K562 (cell line): Measurements from ENCODE around the gene ATF4. TPM values are rescaled to one million over a fixed set of nuclear protein-coding genes. Genes with fewer than 3 reads are reported as not detected.

Experiments used
- BRF1 ChIP-seq: IDR thresholded peaks from 3 replicates; pipeline ENCODE4 v1.6.1; 2011; ENCODE audit warnings: borderline replicate concordance, mild to moderate bottlenecking; ENCODE audit not compliant: insufficient read length; ENCODE audit errors: extremely low read depth
- ESRRA ChIP-seq: fragments of 450-650 bp; IDR thresholded peaks from 2 replicates; pipeline ENCODE4 v1.6.1; 2014; ENCODE audit warnings: low read depth, mild to moderate bottlenecking, moderate library complexity, borderline replicate concordance
- ETV1 ChIP-seq: fragments of 450-650 bp; conservative IDR thresholded peaks from 2 replicates; pipeline ENCODE4 v1.6.1; 2016; ENCODE audit warnings: missing genetic modification characterization, control low read depth, low read depth, missing compliant biosample characterization
- FOS ChIP-seq: IDR thresholded peaks from 3 replicates; pipeline ENCODE4 v1.6.1; 2011; ENCODE audit not compliant: insufficient read length; ENCODE audit errors: extremely low read depth
- FOXP1 ChIP-seq: sonication (generic); formaldehyde crosslinking; IDR thresholded peaks from 2 replicates; pipeline ENCODE4 v1.8.0; 2022; ENCODE audit warnings: mild to moderate bottlenecking, missing genetic modification reagents
- HDAC1 ChIP-seq, 2 experiments: fragments of 450-650 bp; IDR thresholded peaks; 2 replicates each; pipeline ENCODE4 v1.6.1; 2016 to 2017; ENCODE audit warnings: inconsistent platforms in 1 of 2, mild to moderate bottlenecking in 1 of 2, moderate library complexity in 1 of 2
- JUN ChIP-seq, 2 experiments: sonication (generic) in 1 of 2; formaldehyde crosslinking in 1 of 2; IDR thresholded peaks; 2 replicates each; pipeline versions ENCODE4 v1.6.1 to v1.8.0; 2012 to 2022; ENCODE audit warnings: borderline replicate concordance in 2 of 2, mild to moderate bottlenecking in 2 of 2, improper control_type of control experiment in 1 of 2, low read depth in 1 of 2, low read length in 1 of 2, missing genetic modification reagents in 1 of 2
- KDM1A ChIP-seq, 2 experiments: fragments of 450-650 bp; IDR thresholded peaks; 2 replicates each; pipeline ENCODE4 v1.6.1; 2016; ENCODE audit warnings: mild to moderate bottlenecking in 2 of 2
- KDM4B ChIP-seq, 2 experiments: fragments of 450-650 bp in 1 of 2; sonication (generic) in 1 of 2; IDR thresholded peaks; 2 replicates each; pipeline ENCODE4 v1.6.1; 2016 to 2017; ENCODE audit warnings: borderline replicate concordance in 2 of 2, antibody characterized with exemption in 1 of 2, low read depth in 1 of 2, mild to moderate bottlenecking in 1 of 2
- KDM5B ChIP-seq: fragments of 200-600 bp; sonication (generic); IDR thresholded peaks from 2 replicates; pipeline ENCODE4 v1.6.1; 2012; ENCODE audit warnings: low read depth, mild to moderate bottlenecking, moderate library complexity, low read length, control low read depth, inconsistent platforms; ENCODE audit not compliant: insufficient replicate concordance
- MAFF ChIP-seq: IDR thresholded peaks from 2 replicates; pipeline ENCODE4 v1.6.1; 2012; ENCODE audit warnings: low read length, improper control_type of control experiment
- MAFK ChIP-seq: IDR thresholded peaks from 2 replicates; pipeline ENCODE4 v1.6.1; 2011; ENCODE audit warnings: low read length, improper control_type of control experiment
- MBD2 ChIP-seq: sonication (generic); IDR thresholded peaks from 2 replicates; pipeline ENCODE4 v1.6.1; 2016; ENCODE audit warnings: low read depth, borderline replicate concordance
- MCM7 ChIP-seq, 2 experiments: fragments of 450-650 bp; IDR thresholded peaks; 2 replicates each; pipeline ENCODE4 v1.6.1; 2016 to 2018
- MEIS2 ChIP-seq: fragments of 450-650 bp; IDR thresholded peaks from 2 replicates; pipeline ENCODE4 v1.6.1; 2014; ENCODE audit warnings: mild to moderate bottlenecking; ENCODE audit not compliant: partially characterized antibody
- NUFIP1 ChIP-seq: fragments of 450-650 bp; IDR thresholded peaks from 2 replicates; pipeline ENCODE4 v1.6.1; 2018; ENCODE audit not compliant: partially characterized antibody
- POLR2A ChIP-seq: fragments of 450-650 bp; conservative IDR thresholded peaks from 2 replicates; pipeline ENCODE4 v1.6.1; 2016
- SAP30 ChIP-seq: fragments of 200-600 bp; sonication (generic); IDR thresholded peaks from 2 replicates; pipeline ENCODE4 v1.6.1; 2012; ENCODE audit warnings: borderline replicate concordance, low read depth, mild to moderate bottlenecking, moderate library complexity, low read length, control low read depth, inconsistent platforms; ENCODE audit not compliant: insufficient read depth, poor library complexity, severe bottlenecking
- SMAD1 ChIP-seq: fragments of 150-350 bp; IDR thresholded peaks from 2 replicates; pipeline ENCODE4 v1.6.1; 2014; ENCODE audit warnings: low read length, low read depth; ENCODE audit not compliant: partially characterized antibody
- XRCC5 ChIP-seq: fragments of 200-400 bp; formaldehyde crosslinking; IDR thresholded peaks from 2 replicates; pipeline ENCODE4 v1.6.1; 2017; ENCODE audit warnings: low read depth, mild to moderate bottlenecking, low read length
- ZFX ChIP-seq: sonication (generic); formaldehyde crosslinking; IDR thresholded peaks from 2 replicates; pipeline ENCODE4 v1.8.0; 2022; ENCODE audit warnings: mild to moderate bottlenecking, missing genetic modification reagents, moderate library complexity
- ZSCAN29 ChIP-seq: fragments of 450-650 bp; IDR thresholded peaks from 2 replicates; pipeline ENCODE4 v1.6.1; 2017
- polyA plus RNA-seq, 8 experiments: library from polyadenylated mRNA; depleted of rRNA in 4 of 8; stranded (reverse) in 5 of 8; unstranded in 3 of 8; fragments of >200 nt; fragmentation: Nextera tagmentation in 2 of 8; fragmentation: Illumina TruSeq in 1 of 8; extraction: Ambion mirVana in 2 of 8; extraction: Trizol in 1 of 8; gene quantifications; 2 replicates each; pipeline versions ENCODE4 v1.2.1 to v1.2.3, GENCODE V29; 2011 to 2014; ENCODE audit warnings: inconsistent platforms in 1 of 8, missing spikeins in 1 of 8
- total RNA-seq, 7 experiments: library from RNA; depleted of rRNA in 6 of 7; stranded (reverse); fragments of >200 nt in 6 of 7; fragmentation: Illumina TruSeq in 2 of 7; extraction: Trizol in 2 of 7; gene quantifications; 2 replicates each; pipeline versions ENCODE4 v1.2.1 to v1.2.3, GENCODE V29; 2011 to 2021; ENCODE audit warnings: low replicate concordance in 1 of 7
- TF ChIP-seq, protein P1 (sequence below): fragments of 450-650 bp; IDR thresholded peaks from 2 replicates; pipeline ENCODE4 v1.6.1; 2016; ENCODE audit warnings: missing biosample characterization, missing genetic modification characterization
- TF ChIP-seq, protein P2 (sequence below), 3 experiments: IDR thresholded peaks in 2 of 3; conservative IDR thresholded peaks in 1 of 3; 2 replicates each; pipeline ENCODE4 v1.5.1; 2011 to 2012; ENCODE audit warnings: low read length in 3 of 3, mild to moderate bottlenecking in 3 of 3, control low read depth in 2 of 3, improper control_type of control experiment in 1 of 3, inconsistent platforms in 1 of 3, low read depth in 1 of 3, mixed read lengths in 1 of 3, moderate library complexity in 1 of 3; ENCODE audit not compliant: insufficient read depth in 2 of 3
- TF ChIP-seq, protein P3 (sequence below): fragments of 450-650 bp; formaldehyde crosslinking; IDR thresholded peaks from 2 replicates; pipeline ENCODE4 v1.4.0; 2022; ENCODE audit warnings: mild to moderate bottlenecking, moderate library complexity

Gene ATF4
- total and polyA plus RNA-seq, 9 of the 15 experiments (the other 6 are each of a cell fraction or from before 2014, with no cell fraction given) = 93.1 to 723 (median 355) TPM

DNA sequence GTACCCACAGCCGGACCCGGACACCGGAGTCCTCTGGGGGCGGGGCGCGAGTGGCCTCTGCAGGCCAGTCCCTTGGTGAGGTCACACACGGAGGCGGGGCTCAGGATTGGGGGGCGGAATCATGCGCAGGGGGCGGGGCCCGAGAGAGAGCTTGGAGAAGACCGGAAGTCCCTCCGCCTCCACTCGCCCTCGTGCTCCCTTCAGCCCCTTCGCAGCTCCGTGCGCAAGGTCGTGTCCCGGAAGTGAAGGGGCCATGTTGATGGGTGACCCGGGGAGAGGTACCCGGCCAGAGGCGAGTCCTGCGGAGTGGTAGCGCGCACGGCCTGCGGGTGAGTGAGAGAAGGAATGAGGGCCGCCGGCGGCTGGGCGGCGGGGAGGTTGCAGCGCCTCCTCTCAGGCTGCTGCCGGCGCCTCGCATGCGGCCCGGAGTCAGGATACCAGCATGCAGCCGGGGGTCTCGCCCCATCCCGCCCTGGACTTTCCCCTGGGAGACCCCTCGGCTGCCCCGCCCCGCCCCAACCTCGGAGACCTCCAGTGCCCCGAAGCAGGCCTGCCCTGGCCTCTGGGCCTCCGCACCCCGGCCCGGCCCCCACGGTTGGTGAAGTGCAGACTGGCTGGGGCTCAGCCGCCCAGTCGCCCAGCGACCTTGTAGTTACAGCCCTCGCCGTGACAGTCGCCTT lies 18.1 kb upstream of the ATF4 start, which contains the start of gene MIEF1 (continued):
- TF ChIP-seq, protein P1, sequence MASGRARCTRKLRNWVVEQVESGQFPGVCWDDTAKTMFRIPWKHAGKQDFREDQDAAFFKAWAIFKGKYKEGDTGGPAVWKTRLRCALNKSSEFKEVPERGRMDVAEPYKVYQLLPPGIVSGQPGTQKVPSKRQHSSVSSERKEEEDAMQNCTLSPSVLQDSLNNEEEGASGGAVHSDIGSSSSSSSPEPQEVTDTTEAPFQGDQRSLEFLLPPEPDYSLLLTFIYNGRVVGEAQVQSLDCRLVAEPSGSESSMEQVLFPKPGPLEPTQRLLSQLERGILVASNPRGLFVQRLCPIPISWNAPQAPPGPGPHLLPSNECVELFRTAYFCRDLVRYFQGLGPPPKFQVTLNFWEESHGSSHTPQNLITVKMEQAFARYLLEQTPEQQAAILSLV (tag) = no peak
- peak; percentile 98 for TF ChIP-seq ESRRA
- peak; percentile 47; the same call in 1 of the 2 replicates for TF ChIP-seq MBD2
- TF ChIP-seq SMAD1 = peak; percentile 9
- peak; percentile 54 for TF ChIP-seq SAP30
- no peak for TF ChIP-seq KDM1A (IDR thresholded peaks at IDR 0.05)
- TF ChIP-seq FOS = no peak
- TF ChIP-seq, protein P2, sequence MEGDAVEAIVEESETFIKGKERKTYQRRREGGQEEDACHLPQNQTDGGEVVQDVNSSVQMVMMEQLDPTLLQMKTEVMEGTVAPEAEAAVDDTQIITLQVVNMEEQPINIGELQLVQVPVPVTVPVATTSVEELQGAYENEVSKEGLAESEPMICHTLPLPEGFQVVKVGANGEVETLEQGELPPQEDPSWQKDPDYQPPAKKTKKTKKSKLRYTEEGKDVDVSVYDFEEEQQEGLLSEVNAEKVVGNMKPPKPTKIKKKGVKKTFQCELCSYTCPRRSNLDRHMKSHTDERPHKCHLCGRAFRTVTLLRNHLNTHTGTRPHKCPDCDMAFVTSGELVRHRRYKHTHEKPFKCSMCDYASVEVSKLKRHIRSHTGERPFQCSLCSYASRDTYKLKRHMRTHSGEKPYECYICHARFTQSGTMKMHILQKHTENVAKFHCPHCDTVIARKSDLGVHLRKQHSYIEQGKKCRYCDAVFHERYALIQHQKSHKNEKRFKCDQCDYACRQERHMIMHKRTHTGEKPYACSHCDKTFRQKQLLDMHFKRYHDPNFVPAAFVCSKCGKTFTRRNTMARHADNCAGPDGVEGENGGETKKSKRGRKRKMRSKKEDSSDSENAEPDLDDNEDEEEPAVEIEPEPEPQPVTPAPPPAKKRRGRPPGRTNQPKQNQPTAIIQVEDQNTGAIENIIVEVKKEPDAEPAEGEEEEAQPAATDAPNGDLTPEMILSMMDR (IDR thresholded peaks at IDR 0.05 in 2 of 3, conservative IDR thresholded peaks at IDR 0.05 in 1 of 3; ENCODE audit: insufficient read depth in 2 of 3, low read depth in 1 of 3, low read length in 3 of 3) = no peak
- TF ChIP-seq JUN (IDR thresholded peaks at IDR 0.05; ENCODE audit: borderline replicate concordance, low read depth, low read length) = peak; percentile 48; the same call in 1 of the 2 replicates
- TF ChIP-seq JUN (CRISPR knock-in tag; IDR thresholded peaks at IDR 0.05; ENCODE audit: borderline replicate concordance) = no peak
- peak; percentile 73 for TF ChIP-seq POLR2A
- TF ChIP-seq KDM4B (IDR thresholded peaks at IDR 0.05; ENCODE audit: borderline replicate concordance in 2 of 2, low read depth in 1 of 2) = peak in 1 of 2 experiments; percentile 70; a peak in 1 of 4 replicates
- TF ChIP-seq KDM5B = no peak
- TF ChIP-seq MCM7 (IDR thresholded peaks at IDR 0.05) = no peak
- TF ChIP-seq NUFIP1 = no peak
- peak; percentile 59 for TF ChIP-seq ETV1 (tag)
- TF ChIP-seq ZFX (CRISPR knock-in tag) = peak; percentile 55; the same call in 1 of the 2 replicates
- peak; percentile 37 for TF ChIP-seq MEIS2
- TF ChIP-seq MAFF = no peak
- TF ChIP-seq, protein P3, sequence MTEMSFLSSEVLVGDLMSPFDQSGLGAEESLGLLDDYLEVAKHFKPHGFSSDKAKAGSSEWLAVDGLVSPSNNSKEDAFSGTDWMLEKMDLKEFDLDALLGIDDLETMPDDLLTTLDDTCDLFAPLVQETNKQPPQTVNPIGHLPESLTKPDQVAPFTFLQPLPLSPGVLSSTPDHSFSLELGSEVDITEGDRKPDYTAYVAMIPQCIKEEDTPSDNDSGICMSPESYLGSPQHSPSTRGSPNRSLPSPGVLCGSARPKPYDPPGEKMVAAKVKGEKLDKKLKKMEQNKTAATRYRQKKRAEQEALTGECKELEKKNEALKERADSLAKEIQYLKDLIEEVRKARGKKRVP (CRISPR knock-in tag) = no peak
- TF ChIP-seq FOXP1 = no peak
- no peak for TF ChIP-seq MAFK
- peak in 1 of 2 experiments; percentile 88; a peak in 2 of 4 replicates for TF ChIP-seq HDAC1 (IDR thresholded peaks at IDR 0.05)
- TF ChIP-seq XRCC5 = no peak
- TF ChIP-seq BRF1 = no peak
- no peak for TF ChIP-seq ZSCAN29
